GM21390 (cell line): ENCODE measurements around the gene CCDC170.

ENCODE experiments used
- ATAC-seq: cut with Tn5 transposase; IDR thresholded peaks from one replicate; pipeline ENCODE4 v1.9.1; 2021; ENCODE audit not compliant: unreplicated experiment

CCDC170 gene

GRCh38 chr6:151616600-151616999, 122.8 kb downstream of the CCDC170 start:
- no peak for ATAC-seq

- no peak for ATAC-seq
These were observed 123.7 kb downstream of the CCDC170 start for GRCh38 chr6:151617539-151617938.

GRCh38 chr6:151618717-151619116, 124.9 kb downstream of the CCDC170 start:
- no peak for ATAC-seq

GRCh38 chr6:151620179-151620578, 126.4 kb downstream of the CCDC170 start:
- ATAC-seq: no peak

- no peak for ATAC-seq
These were observed 130.3 kb downstream of the CCDC170 start for GRCh38 chr6:151624071-151624470.

- no peak for ATAC-seq
These were observed 130.7 kb downstream of the CCDC170 start for GRCh38 chr6:151624481-151624880.

- no peak for ATAC-seq
These were observed 131.2 kb downstream of the CCDC170 start for GRCh38 chr6:151624900-151625536.

GRCh38 chr6:151627689-151628444, 134.1 kb downstream of the CCDC170 start:
- peak; percentile 70 for ATAC-seq

GRCh38 chr6:151629791-151630190, 136.0 kb downstream of the CCDC170 start:
- ATAC-seq: no peak

GRCh38 chr6:151630387-151630786, 136.6 kb downstream of the CCDC170 start:
- no peak for ATAC-seq

- ATAC-seq: no peak
These were observed 137.3 kb downstream of the CCDC170 start for GRCh38 chr6:151630991-151631655.

GRCh38 chr6:151632415-151632987, 138.7 kb downstream of the CCDC170 start:
- ATAC-seq: no peak

GRCh38 chr6:151633526-151634335, 139.9 kb downstream of the CCDC170 start:
- no peak for ATAC-seq

GRCh38 chr6:151634336-151634720, 140.5 kb downstream of the CCDC170 start:
- no peak for ATAC-seq

GRCh38 chr6:151635741-151636140, 141.9 kb downstream of the CCDC170 start:
- ATAC-seq: no peak

- ATAC-seq: no peak
These were observed 144.0 kb downstream of the CCDC170 start for GRCh38 chr6:151637814-151638213.

- ATAC-seq: no peak
These were observed 145.9 kb downstream of the CCDC170 start for GRCh38 chr6:151639750-151640149.

GRCh38 chr6:151641028-151641427, 147.2 kb downstream of the CCDC170 start:
- no peak for ATAC-seq

- no peak for ATAC-seq
These were observed 154.3 kb downstream of the CCDC170 start for GRCh38 chr6:151647976-151648639.

GRCh38 chr6:151649835-151650234, 156.0 kb downstream of the CCDC170 start:
- ATAC-seq: no peak
